Naive thymus-derived CD4-positive, alpha-beta T cell (primary cell): Measurements from ENCODE around the gene C1orf198. TPM values are rescaled to one million over a fixed set of nuclear protein-coding genes. Genes with fewer than 3 reads are reported as not detected.

Experiments
- ATAC-seq: fragments of 150-1000 bp; cut with Tn5 transposase; 2 replicates; pipeline ENCODE4 v1.10.0; 2021; ENCODE audit warnings: mild to moderate bottlenecking, moderate library complexity
- CTCF ChIA-PET: fragments of 350-600 bp; sonication (Branson Sonifier 250); formaldehyde crosslinking; loops from one replicate; lab custom pipeline; 2021; ENCODE audit warnings: antibody characterized with exemption; lab: Charles Lee
- POLR2A ChIA-PET: fragments of 350-600 bp; sonication (Branson Sonifier 250); formaldehyde crosslinking; loops from one replicate; lab custom pipeline; 2021; ENCODE audit warnings: antibody characterized with exemption, inconsistent platforms; lab: Charles Lee
- DNase-seq, 9 donors: peaks; one replicate each; pipeline versions ENCODE4 v3.0.0 to v3.0.0-alpha.2; 2020 to 2022; ENCODE audit warnings: mixed read lengths in 1 of 9
- H3K27ac ChIP-seq: one replicate; pipeline ENCODE4 v1.7.0; 2013; ENCODE audit warnings: mild to moderate bottlenecking, low read depth, low read length, moderate library complexity
- H3K27me3 ChIP-seq, 2 donors: one replicate each; pipeline ENCODE4 v1.7.0; 2013; ENCODE audit warnings: low read length in 2 of 2, mild to moderate bottlenecking in 2 of 2, moderate library complexity in 2 of 2; ENCODE audit not compliant: control insufficient read depth in 2 of 2, insufficient read depth in 2 of 2
- H3K36me3 ChIP-seq, 3 experiments: 1 replicate in 2 of 3; 2 replicates in 1 of 3; pipeline ENCODE4 v1.7.0; 2013; ENCODE audit warnings: low read length in 3 of 3, mild to moderate bottlenecking in 3 of 3, moderate library complexity in 1 of 3; ENCODE audit not compliant: insufficient read depth in 3 of 3, control insufficient read depth in 2 of 3
- H3K4me1 ChIP-seq, 2 donors: one replicate each; pipeline ENCODE4 v1.7.0; 2013; ENCODE audit warnings: low read length in 2 of 2, mild to moderate bottlenecking in 2 of 2, moderate library complexity in 1 of 2; ENCODE audit not compliant: control insufficient read depth in 2 of 2, insufficient read depth in 2 of 2
- H3K4me3 ChIP-seq: 2 replicates; pipeline ENCODE4 v1.7.0; 2013; ENCODE audit warnings: mild to moderate bottlenecking, low read length
- H3K9me3 ChIP-seq, 3 experiments: 1 replicate in 2 of 3; 2 replicates in 1 of 3; pipeline ENCODE4 v1.7.0; 2013; ENCODE audit warnings: low read length in 3 of 3; ENCODE audit not compliant: control insufficient read depth in 2 of 3
- H3K27ac Mint-ChIP-seq, 9 donors: one replicate each; pipeline ENCODE4 v1.8.0; 2020 to 2022; ENCODE audit warnings: mixed read lengths in 9 of 9, mild to moderate bottlenecking in 8 of 9, moderate library complexity in 5 of 9, inconsistent platforms in 2 of 9
- H3K27me3 Mint-ChIP-seq, 5 donors: one replicate each; pipeline ENCODE4 v1.8.0; 2021 to 2022; ENCODE audit warnings: mixed read lengths in 5 of 5, mild to moderate bottlenecking in 1 of 5
- H3K36me3 Mint-ChIP-seq, 5 donors: one replicate each; pipeline ENCODE4 v1.8.0; 2020 to 2022; ENCODE audit warnings: mixed read lengths in 5 of 5, mild to moderate bottlenecking in 3 of 5, inconsistent platforms in 1 of 5
- H3K4me1 Mint-ChIP-seq, 7 donors: one replicate each; pipeline ENCODE4 v1.8.0; 2020 to 2022; ENCODE audit warnings: mixed read lengths in 7 of 7, mild to moderate bottlenecking in 3 of 7, inconsistent platforms in 1 of 7
- H3K4me3 Mint-ChIP-seq, 10 donors: one replicate each; pipeline ENCODE4 v1.8.0; 2020 to 2022; ENCODE audit warnings: mild to moderate bottlenecking in 10 of 10, mixed read lengths in 10 of 10, moderate library complexity in 6 of 10, inconsistent platforms in 2 of 10
- H3K9me3 Mint-ChIP-seq, 11 donors: one replicate each; pipeline ENCODE4 v1.8.0; 2020 to 2022; ENCODE audit warnings: mixed read lengths in 11 of 11, mild to moderate bottlenecking in 4 of 11, inconsistent platforms in 1 of 11, moderate library complexity in 1 of 11
- intact Hi-C, 2 donors: fragments of 100-400 bp; cut with micrococcal nuclease; formaldehyde crosslinking; loops; one replicate each; pipeline ENCODE4 v1.15.1; 2023
- polyA plus RNA-seq, 2 donors: library from polyadenylated mRNA; unstranded; fragments of 300-500 nt; fragmentation: Illumina TruSeq; gene quantifications; one replicate each; pipeline ENCODE4 v1.2.3, GENCODE V29; 2021
- total RNA-seq, 6 experiments: library from RNA in 5 of 6; stranded (reverse) in 5 of 6; gene quantifications; 1 replicate in 5 of 6; 2 replicates in 1 of 6; pipeline ENCODE4 v1.2.3 and lab custom pipeline; 2021 to 2026

The C1orf198 gene
- total and polyA plus RNA-seq, 7 experiments from 2014 or later, result 2.9 to 8.1 (median 4.4) TPM

- Histone ChIP-seq H3K36me3 (no peaks in the 10 kb centered on the region), H3K27me3 (no peaks in the 10 kb centered on the region), H3K4me3 (no peak overlapping the region), H3K4me1 (no peaks in the 10 kb centered on the region), H3K9me3 (no peaks in the 10 kb centered on the region), H3K27ac (no peak overlapping the region)
- Mint-ChIP-seq H3K4me3 (no peak overlapping the region), H3K27me3 (peaks cover 4 to 23% (median 5%) of the 10 kb centered on the region in 5 donors), H3K27ac (no peak overlapping the region), H3K36me3 (peaks cover 0 to 3% (median 0%) of the 10 kb centered on the region in 5 donors), H3K9me3 (no peaks in the 10 kb centered on the region), H3K4me1 (no peaks in the 10 kb centered on the region)
- ATAC-seq (no peak), DNase-seq (no peak)
- ChIA-PET CTCF (no interaction called here), POLR2A (no interaction called here)
- intact Hi-C loops, result no loop called here
Observed at GRCh38 chr1:230822092-230822581, 46.2 kb downstream of the C1orf198 start.

GRCh38 chr1:230821346-230821745 is 47.0 kb downstream of the C1orf198 start:
- ChIA-PET CTCF (no interaction called here), POLR2A (no interaction called here)
- ATAC-seq, result no peak
- Histone ChIP-seq H3K4me1 (no peaks in the 10 kb centered on the region), H3K36me3 (no peaks in the 10 kb centered on the region), H3K27me3 (no peaks in the 10 kb centered on the region), H3K4me3 (no peak overlapping the region), H3K9me3 (no peaks in the 10 kb centered on the region), H3K27ac (no peak overlapping the region)
- Mint-ChIP-seq H3K27ac (no peak overlapping the region), H3K9me3 (no peaks in the 10 kb centered on the region), H3K4me1 (no peaks in the 10 kb centered on the region), H3K36me3 (peaks cover 0 to 3% (median 0%) of the 10 kb centered on the region in 5 donors), H3K27me3 (peaks cover 4 to 27% (median 9%) of the 10 kb centered on the region in 5 donors), H3K4me3 (no peak overlapping the region)
- intact Hi-C loops, result no loop called here
- DNase-seq, result no peak

DNA sequence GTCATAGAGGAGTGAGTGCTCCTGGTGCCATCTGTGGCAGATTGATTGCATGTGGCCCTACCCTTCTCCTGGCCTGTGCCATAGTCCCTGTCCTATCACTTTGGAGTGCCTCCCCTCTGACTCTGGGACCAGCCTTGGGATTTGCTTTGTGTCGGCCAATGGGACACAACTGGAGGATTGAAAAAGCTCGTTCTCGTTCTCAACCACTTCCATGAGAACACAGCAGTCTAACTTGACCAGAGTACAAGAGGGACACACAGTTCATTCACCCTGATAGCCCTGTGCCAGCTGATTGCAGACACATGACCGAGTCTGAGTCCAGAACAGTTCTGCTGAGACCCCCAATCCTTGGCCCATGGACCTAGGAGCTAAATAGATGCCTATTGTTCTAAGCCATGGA is 47.8 kb downstream of the C1orf198 start:
- H3K4me1 ChIP-seq, result no peaks in the 10 kb centered on the region
- ChIA-PET POLR2A (no interaction called here), CTCF (no interaction called here)
- Mint-ChIP-seq H3K4me3 (no peak overlapping the region), H3K27me3 (peaks cover 4 to 28% (median 10%) of the 10 kb centered on the region in 5 donors), H3K4me1 (no peaks in the 10 kb centered on the region), H3K36me3 (peaks cover 0 to 3% (median 0%) of the 10 kb centered on the region in 5 donors), H3K9me3 (no peaks in the 10 kb centered on the region), H3K27ac (no peak overlapping the region)
- H3K4me3 ChIP-seq, result no peak overlapping the region
- no peaks in the 10 kb centered on the region for H3K27me3 ChIP-seq
- intact Hi-C loops, result no loop called here
- no peaks in the 10 kb centered on the region for H3K9me3 ChIP-seq
- H3K27ac ChIP-seq, result no peak overlapping the region
- ATAC-seq, result no peak
- no peaks in the 10 kb centered on the region for H3K36me3 ChIP-seq
- DNase-seq, result no peak

DNA sequence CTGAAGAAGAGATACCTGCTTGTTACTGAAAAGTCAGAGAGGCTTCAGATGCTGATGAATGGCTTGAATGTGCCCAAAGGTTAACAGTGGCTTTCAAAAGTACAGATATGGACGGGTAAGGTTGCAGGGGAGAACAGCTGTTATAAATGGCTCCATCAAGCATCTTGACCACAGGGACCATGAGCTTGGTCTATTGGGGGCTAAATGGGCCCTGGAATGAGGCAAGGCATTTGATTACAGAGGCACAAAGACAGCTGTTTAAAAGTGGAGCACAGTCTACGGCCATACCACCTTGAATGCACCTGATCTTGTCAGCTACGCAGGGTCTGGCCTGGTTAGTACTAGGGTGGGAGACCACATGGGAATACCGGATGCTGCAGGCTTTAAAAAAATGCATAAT is 48.3 kb downstream of the C1orf198 start:
- H3K4me3 ChIP-seq, result no peak overlapping the region
- DNase-seq (no peak), ATAC-seq (no peak)
- H3K27me3 ChIP-seq, result no peaks in the 10 kb centered on the region
- Mint-ChIP-seq H3K27ac (no peak overlapping the region), H3K4me3 (no peak overlapping the region), H3K4me1 (no peaks in the 10 kb centered on the region), H3K36me3 (peaks cover 0 to 3% (median 0%) of the 10 kb centered on the region in 5 donors), H3K9me3 (peaks cover 0 to 5% (median 0%) of the 10 kb centered on the region in 11 donors), H3K27me3 (peaks cover 4 to 30% (median 16%) of the 10 kb centered on the region in 5 donors)
- ChIA-PET POLR2A (no interaction called here), CTCF (no interaction called here)
- H3K4me1 ChIP-seq, result no peaks in the 10 kb centered on the region
- H3K9me3 ChIP-seq, result no peaks in the 10 kb centered on the region
- H3K36me3 ChIP-seq, result no peaks in the 10 kb centered on the region
- intact Hi-C loops, result no loop called here
- H3K27ac ChIP-seq, result no peak overlapping the region

DNA sequence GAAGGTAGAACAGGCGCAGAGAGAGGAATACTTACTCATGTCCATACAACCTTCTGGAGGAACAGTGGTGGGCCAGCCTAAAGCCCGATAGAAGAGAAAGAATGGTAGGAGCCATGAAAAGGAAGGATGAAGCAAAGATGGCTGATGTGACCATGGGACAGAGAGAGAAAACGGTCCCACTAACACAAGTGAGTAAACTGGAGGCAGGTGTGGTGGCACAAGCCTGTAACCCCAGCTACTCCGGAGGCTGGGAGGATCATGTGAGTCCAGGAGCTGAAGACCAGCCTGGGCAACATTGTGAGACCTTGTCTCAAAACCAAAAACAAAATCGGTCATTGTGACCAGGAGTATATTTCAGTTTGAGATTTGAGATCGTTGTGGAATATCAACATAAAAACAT is 49.4 kb downstream of the C1orf198 start:
- ATAC-seq (no peak), DNase-seq (no peak)
- H3K36me3 Mint-ChIP-seq, result peaks cover 0 to 3% (median 0%) of the 10 kb centered on the region in 5 donors
- ChIA-PET CTCF (no interaction called here), POLR2A (no interaction called here)
- no peak overlapping the region for H3K27ac ChIP-seq
- H3K4me1 Mint-ChIP-seq, result no peaks in the 10 kb centered on the region
- H3K9me3 ChIP-seq, result no peaks in the 10 kb centered on the region
- peaks cover 4 to 31% (median 18%) of the 10 kb centered on the region in 5 donors for H3K27me3 Mint-ChIP-seq
- peaks cover 0 to 12% (median 2%) of the 10 kb centered on the region in 11 donors for H3K9me3 Mint-ChIP-seq
- no peak overlapping the region for H3K4me3 ChIP-seq
- H3K4me3 Mint-ChIP-seq, result no peak overlapping the region
- no peaks in the 10 kb centered on the region for H3K36me3 ChIP-seq
- no peak overlapping the region for H3K27ac Mint-ChIP-seq
- intact Hi-C loops, result no loop called here
- no peaks in the 10 kb centered on the region for H3K4me1 ChIP-seq
- H3K27me3 ChIP-seq, result no peaks in the 10 kb centered on the region

GRCh38 chr1:230818367-230818766 is 50.0 kb downstream of the C1orf198 start:
- H3K9me3 Mint-ChIP-seq, result peaks cover 1 to 17% (median 6%) of the 10 kb centered on the region in 11 donors
- H3K27ac Mint-ChIP-seq, result no peak overlapping the region
- H3K27me3 Mint-ChIP-seq, result peaks cover 4 to 36% (median 18%) of the 10 kb centered on the region in 5 donors
- ATAC-seq (no peak), DNase-seq (no peak)
- no peak overlapping the region for H3K4me3 Mint-ChIP-seq
- CTCF ChIA-PET, result no interaction called here
- Histone ChIP-seq H3K27ac (no peak overlapping the region), H3K27me3 (no peaks in the 10 kb centered on the region), H3K4me3 (no peak overlapping the region), H3K9me3 (peaks cover 0 to 2% (median 0%) of the 10 kb centered on the region in 3 experiments), H3K4me1 (no peaks in the 10 kb centered on the region), H3K36me3 (no peaks in the 10 kb centered on the region)
- intact Hi-C loops, result no loop called here
- no peaks in the 10 kb centered on the region for H3K4me1 Mint-ChIP-seq
- POLR2A ChIA-PET, result no interaction called here
- H3K36me3 Mint-ChIP-seq, result peaks cover 0 to 3% (median 0%) of the 10 kb centered on the region in 5 donors

DNA sequence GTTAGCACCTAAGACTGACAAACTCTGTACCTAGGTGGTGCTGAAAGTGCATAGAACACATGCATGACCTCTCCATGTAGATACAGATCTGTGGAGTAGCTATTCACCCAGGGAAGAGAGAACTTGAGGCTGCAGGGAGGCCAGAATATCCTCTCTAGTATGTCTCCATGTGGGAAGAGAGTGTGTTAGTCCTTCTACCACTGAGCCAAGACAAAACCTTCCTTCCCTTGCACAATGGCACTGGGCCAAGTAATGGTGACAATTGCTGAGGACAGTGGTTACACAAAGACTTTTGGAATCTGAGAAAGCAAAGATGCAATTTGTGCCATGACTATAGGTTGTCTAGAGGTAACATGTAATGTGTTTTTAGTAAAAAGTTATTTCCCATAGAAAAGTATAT is 52.3 kb downstream of the C1orf198 start:
- DNase-seq (no peak), ATAC-seq (no peak)
- ChIA-PET CTCF (no interaction called here), POLR2A (no interaction called here)
- H3K4me3 Mint-ChIP-seq, result no peak overlapping the region
- H3K36me3 ChIP-seq, result no peaks in the 10 kb centered on the region
- intact Hi-C loops, result no loop called here
- H3K27ac Mint-ChIP-seq, result no peak overlapping the region
- H3K27ac ChIP-seq, result no peak overlapping the region
- H3K27me3 Mint-ChIP-seq, result peaks cover 4 to 32% (median 22%) of the 10 kb centered on the region in 5 donors
- H3K9me3 ChIP-seq, result peaks cover 0 to 11% (median 0%) of the 10 kb centered on the region in 3 experiments
- H3K9me3 Mint-ChIP-seq, result peaks cover 10 to 38% (median 15%) of the 10 kb centered on the region in 11 donors
- peaks cover 0 to 9% (median 2%) of the 10 kb centered on the region in 5 donors for H3K36me3 Mint-ChIP-seq
- no peak overlapping the region for H3K4me3 ChIP-seq
- H3K27me3 ChIP-seq, result no peaks in the 10 kb centered on the region
- H3K4me1 Mint-ChIP-seq, result no peaks in the 10 kb centered on the region
- H3K4me1 ChIP-seq, result no peaks in the 10 kb centered on the region
